H1 (cell line): Measurements from ENCODE around the gene RIBC1. TPM values are rescaled to one million over a fixed set of nuclear protein-coding genes. Genes with fewer than 3 reads are reported as not detected.

Source experiments
- EGR1 ChIP-seq: IDR thresholded peaks from 2 replicates; pipeline ENCODE4 v1.6.1; 2011; ENCODE audit warnings: low read depth, low read length, borderline replicate concordance
- EP300 ChIP-seq, 2 experiments: IDR thresholded peaks; 1 replicate in 1 of 2; 2 replicates in 1 of 2; pipeline ENCODE4 v1.6.1; 2011 to 2012; ENCODE audit warnings: low read depth in 2 of 2, low read length in 2 of 2, mild to moderate bottlenecking in 2 of 2, borderline replicate concordance in 1 of 2, inconsistent platforms in 1 of 2, moderate library complexity in 1 of 2
- GABPA ChIP-seq: IDR thresholded peaks from 2 replicates; pipeline ENCODE4 v1.6.1; 2011; ENCODE audit warnings: mild to moderate bottlenecking, low read length, moderate library complexity, borderline replicate concordance; ENCODE audit not compliant: insufficient read depth
- JUN ChIP-seq: IDR thresholded peaks from 2 replicates; pipeline ENCODE4 v1.6.1; 2011; ENCODE audit warnings: low read depth, mild to moderate bottlenecking, improper control_type of control experiment, low read length
- KDM5A ChIP-seq: fragments of 200-600 bp; IDR thresholded peaks from 2 replicates; pipeline ENCODE4 v1.7.1; 2012; ENCODE audit warnings: mild to moderate bottlenecking, low read length, inconsistent platforms, mixed read lengths
- SAP30 ChIP-seq: fragments of 300-600 bp; sonication (generic); IDR thresholded peaks from 2 replicates; pipeline ENCODE4 v1.7.1; 2012; ENCODE audit warnings: low read length, moderate library complexity, mild to moderate bottlenecking, inconsistent platforms; ENCODE audit not compliant: insufficient read depth, insufficient replicate concordance
- SP1 ChIP-seq: IDR thresholded peaks from 2 replicates; pipeline ENCODE4 v1.6.1; 2011; ENCODE audit warnings: low read depth, low read length
- polyA plus RNA-seq, 7 experiments: library from polyadenylated mRNA; depleted of rRNA in 3 of 7; stranded (reverse) in 5 of 7; unstranded in 2 of 7; fragments of >200 nt in 5 of 7; fragments of 200-250 nt in 2 of 7; gene quantifications; 1 replicate in 5 of 7; 2 replicates in 1 of 7; 4 replicates in 1 of 7; pipeline versions ENCODE4 v1.2.1 to v1.2.3, GENCODE V29; 2011 to 2013; ENCODE audit warnings: missing spikeins in 2 of 7, mixed read lengths in 2 of 7
- total RNA-seq: library from RNA; stranded (reverse); fragmentation: NEBNext Ultra II Directional; extraction: Animal tissue kit (Norgen Biotek cat#: 25700); gene quantifications from 2 replicates; pipeline ENCODE4 v1.2.1, GENCODE V29; 2021

Gene RIBC1
- total and polyA plus RNA-seq, 2 of the 8 experiments (the other 6 are each of a cell fraction or from before 2014, with no cell fraction given), result 0.41 to 0.97 TPM

GRCh38 chrX:53429755-53430154 lies 7.1 kb downstream of the RIBC1 start (continued):
- TF ChIP-seq SAP30 (no peak), EGR1 (no peak), KDM5A (no peak), EP300 (IDR thresholded peaks at IDR 0.05; ENCODE audit: borderline replicate concordance in 1 of 2, low read depth in 2 of 2, low read length in 2 of 2) (no peak), JUN (no peak), GABPA (no peak), SP1 (no peak)
